Right lobe of liver (tissue), 6 donors: ENCODE data around the gene ITGA5. TPM values are rescaled to one million over a fixed set of nuclear protein-coding genes. Genes with fewer than 3 reads are reported as not detected.

ENCODE experiments used
- ATAC-seq, 4 donors: fragments of 200-7000 bp; cut with Tn5 transposase; one replicate each; pipeline ENCODE4 v1.9.1; 2020; ENCODE audit warnings: mild to moderate bottlenecking in 4 of 4, moderate library complexity in 4 of 4
- DNase-seq, 3 donors: peaks; one replicate each; pipeline ENCODE4 v3.0.0-alpha.2; 2020
- H3K27ac ChIP-seq, 3 donors: fragments of 200-600 bp; one replicate each; pipeline ENCODE4 v1.8.0; 2022
- H3K27me3 ChIP-seq, 2 donors: fragments of 200-600 bp; one replicate each; pipeline ENCODE4 v1.8.0; 2022
- H3K36me3 ChIP-seq, 4 donors: fragments of 200-600 bp; sonication (generic) in 1 of 4; one replicate each; pipeline versions ENCODE4 v1.5.1 to v1.8.0; 2017 to 2022; ENCODE audit warnings: control low read depth in 1 of 4
- H3K4me1 ChIP-seq, 4 donors: fragments of 200-600 bp; sonication (generic) in 1 of 4; one replicate each; pipeline versions ENCODE4 v1.5.1 to v1.8.0; 2017 to 2022; ENCODE audit warnings: control low read depth in 1 of 4
- H3K4me3 ChIP-seq, 3 donors: fragments of 200-600 bp; one replicate each; pipeline ENCODE4 v1.8.0; 2022
- H3K9me3 ChIP-seq, 4 donors: fragments of 200-600 bp; sonication (generic) in 1 of 4; one replicate each; pipeline versions ENCODE4 v1.5.1 to v1.8.0; 2017 to 2022; ENCODE audit warnings: control low read depth in 1 of 4
- POLR2A ChIP-seq: fragments of 450-650 bp; IDR thresholded peaks from one replicate; pipeline ENCODE4 v1.6.1; 2017; ENCODE audit warnings: antibody characterized with exemption, mild to moderate bottlenecking
- WGBS: methylation state at CpG from one replicate; pipeline ENCODE4 v1.1.6; 2018; ENCODE audit warnings: low coverage, low lambda C conversion rate; ENCODE audit not compliant: insufficient coverage; ENCODE audit errors: missing lambda C conversion rate; 5-methylcytosine and 5-hydroxymethylcytosine counted together
- intact Hi-C, 2 donors: fragments of 100-400 bp; cut with DNase I; formaldehyde crosslinking; loops; one replicate each; pipeline versions ENCODE4 v1.11.2 to v1.14.1; 2022
- total RNA-seq, 6 experiments: library from RNA; depleted of rRNA in 2 of 6; stranded (reverse); fragments of >200 nt in 2 of 6; fragmentation: NEBNext Ultra II Directional in 3 of 6; extraction: Animal tissue kit (Norgen Biotek cat#: 25700) in 3 of 6; gene quantifications; one replicate each; pipeline versions ENCODE4 v1.1.0 to v1.2.4, GENCODE V29; 2016 to 2023
- TF ChIP-seq, protein P1 (sequence below), 4 donors: fragments of 200-600 bp in 3 of 4; fragments of 450-650 bp in 1 of 4; IDR thresholded peaks; one replicate each; pipeline versions ENCODE4 v1.5.1 to v1.8.0; 2016 to 2022; ENCODE audit warnings: antibody characterized with exemption in 4 of 4, mild to moderate bottlenecking in 2 of 4
- donor health status: DM: no; HTN: yes; CAD: no.
- donor health status: DM: no; HTN: no; CAD: no.
- donor health status: DM: no; HTN: no; CAD: no.
- donor health status: DM: no; HTN: yes; CAD: no.
- donor health status: DM: no; HTN: yes; CAD: no.

Gene ITGA5
- total RNA-seq, 6 experiments from 2014 or later = 31.2 to 75.6 (median 35.5) TPM

DNA sequence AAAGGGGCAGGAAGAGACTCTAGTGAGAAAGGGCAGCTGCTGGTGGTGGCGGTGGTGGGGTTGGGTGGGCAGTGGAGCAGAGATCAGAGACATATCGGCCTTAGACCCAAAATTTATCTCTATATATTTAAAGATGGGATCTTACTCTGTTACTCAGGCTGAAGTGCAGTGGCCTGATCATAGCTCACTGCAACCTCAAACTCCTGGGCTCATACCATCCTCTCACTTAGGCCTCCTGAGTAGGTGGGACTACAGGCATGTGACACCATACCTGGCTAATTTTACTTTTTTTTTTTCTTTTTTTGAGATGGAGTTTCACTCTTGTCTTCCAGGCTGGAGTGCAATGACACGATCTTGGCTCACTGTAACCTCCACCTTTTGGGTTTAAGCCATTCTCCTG, 18.6 kb upstream of the ITGA5 start:
- Histone ChIP-seq H3K27me3 (no peaks in the 10 kb centered on the region), H3K36me3 (no peaks in the 10 kb centered on the region), H3K4me3 (no peak overlapping the region), H3K9me3 (no peaks in the 10 kb centered on the region), H3K27ac (no peak overlapping the region), H3K4me1 (peaks cover 0 to 26% (median 6%) of the 10 kb centered on the region in 4 donors)
- intact Hi-C loops = loop anchor here in 1 of 2 donors (5.0 kb wide), 1 partner anchor 35 kb away; no protein-coding TSS in a partner anchor
- TF ChIP-seq, protein P1, sequence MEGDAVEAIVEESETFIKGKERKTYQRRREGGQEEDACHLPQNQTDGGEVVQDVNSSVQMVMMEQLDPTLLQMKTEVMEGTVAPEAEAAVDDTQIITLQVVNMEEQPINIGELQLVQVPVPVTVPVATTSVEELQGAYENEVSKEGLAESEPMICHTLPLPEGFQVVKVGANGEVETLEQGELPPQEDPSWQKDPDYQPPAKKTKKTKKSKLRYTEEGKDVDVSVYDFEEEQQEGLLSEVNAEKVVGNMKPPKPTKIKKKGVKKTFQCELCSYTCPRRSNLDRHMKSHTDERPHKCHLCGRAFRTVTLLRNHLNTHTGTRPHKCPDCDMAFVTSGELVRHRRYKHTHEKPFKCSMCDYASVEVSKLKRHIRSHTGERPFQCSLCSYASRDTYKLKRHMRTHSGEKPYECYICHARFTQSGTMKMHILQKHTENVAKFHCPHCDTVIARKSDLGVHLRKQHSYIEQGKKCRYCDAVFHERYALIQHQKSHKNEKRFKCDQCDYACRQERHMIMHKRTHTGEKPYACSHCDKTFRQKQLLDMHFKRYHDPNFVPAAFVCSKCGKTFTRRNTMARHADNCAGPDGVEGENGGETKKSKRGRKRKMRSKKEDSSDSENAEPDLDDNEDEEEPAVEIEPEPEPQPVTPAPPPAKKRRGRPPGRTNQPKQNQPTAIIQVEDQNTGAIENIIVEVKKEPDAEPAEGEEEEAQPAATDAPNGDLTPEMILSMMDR (IDR thresholded peaks at IDR 0.05) = no peak
- TF ChIP-seq POLR2A = no peak
- WGBS = 89% methylated on average over 1 of the region's 3 CpGs
- no peak for ATAC-seq
- DNase-seq = no peak

DNA sequence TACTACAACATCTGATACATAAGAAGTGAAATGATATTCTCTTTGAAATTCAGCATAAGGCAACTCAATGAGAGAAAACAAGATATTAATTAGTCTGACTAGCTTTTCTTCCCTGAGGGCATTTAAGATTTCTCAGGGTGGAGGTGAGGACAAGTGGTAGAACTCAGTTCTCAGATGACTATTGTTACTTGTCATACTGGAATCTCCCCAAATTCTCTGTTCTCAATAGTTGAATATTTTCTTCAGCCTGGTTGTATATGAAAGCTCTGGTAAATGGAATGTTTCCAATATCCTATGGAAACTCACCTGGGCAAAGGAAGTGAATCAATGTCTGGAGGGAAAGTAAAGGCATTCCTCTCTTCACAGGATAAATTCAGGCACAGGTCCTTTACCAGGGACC, 18.2 kb upstream of the ITGA5 start:
- no peaks in the 10 kb centered on the region for H3K27me3 ChIP-seq
- ATAC-seq = no peak
- no peak overlapping the region for H3K27ac ChIP-seq
- H3K36me3 ChIP-seq = no peaks in the 10 kb centered on the region
- intact Hi-C loops = loop anchor here in 1 of 2 donors (5.0 kb wide), 1 partner anchor 35 kb away; no protein-coding TSS in a partner anchor
- TF ChIP-seq POLR2A = no peak
- TF ChIP-seq, protein P1 (IDR thresholded peaks at IDR 0.05) = no peak
- H3K4me3 ChIP-seq = no peak overlapping the region
- no peak for DNase-seq
- peaks cover 0 to 28% (median 6%) of the 10 kb centered on the region in 4 donors for H3K4me1 ChIP-seq
- no peaks in the 10 kb centered on the region for H3K9me3 ChIP-seq

GRCh38 chr12:54432815-54433164, 13.7 kb upstream of the ITGA5 start:
- Histone ChIP-seq H3K4me3 (no peak overlapping the region), H3K36me3 (no peaks in the 10 kb centered on the region), H3K9me3 (no peaks in the 10 kb centered on the region), H3K27me3 (no peaks in the 10 kb centered on the region), H3K27ac (peak overlapping the region in 1 of 3 donors; percentile 36), H3K4me1 (peaks cover 0 to 36% (median 16%) of the 10 kb centered on the region in 4 donors)
- DNase-seq (no peak), ATAC-seq (peak; percentile 2 to 40 (median 12))
- WGBS = no CpG with 5 or more reads among the region's 4 CpGs
- no peak for TF ChIP-seq POLR2A
- TF ChIP-seq, protein P1 (IDR thresholded peaks at IDR 0.05) = no peak
- intact Hi-C loops = no loop called here

GRCh38 chr12:54431911-54432814, 13.1 kb upstream of the ITGA5 start:
- peaks cover 0 to 36% (median 16%) of the 10 kb centered on the region in 4 donors for H3K4me1 ChIP-seq
- 22% methylated on average over 8 of the region's 9 CpGs for WGBS
- ATAC-seq (peak; percentile 33 to 80 (median 51)), DNase-seq (peak in 1 of 3 donors; percentile 89)
- no peak overlapping the region for H3K4me3 ChIP-seq
- H3K9me3 ChIP-seq = no peaks in the 10 kb centered on the region
- no peaks in the 10 kb centered on the region for H3K36me3 ChIP-seq
- H3K27me3 ChIP-seq = no peaks in the 10 kb centered on the region
- TF ChIP-seq, protein P1 (IDR thresholded peaks at IDR 0.05) = no peak
- no peak for TF ChIP-seq POLR2A
- intact Hi-C loops = no loop called here
- peak overlapping the region in 1 of 3 donors; percentile 36 for H3K27ac ChIP-seq
